Lung (tissue), 12 donors: ENCODE data around the gene DNHD1. TPM values are rescaled to one million over a fixed set of nuclear protein-coding genes. Genes with fewer than 3 reads are reported as not detected.

ENCODE experiments used
- ATAC-seq: fragments of 200-7000 bp; cut with Tn5 transposase; one replicate; pipeline ENCODE4 v1.9.1; 2020; ENCODE audit warnings: moderate number of reproducible peaks; ENCODE audit not compliant: insufficient read depth, low FRiP score
- DNase-seq, 3 donors: peaks; one replicate each; pipeline ENCODE4 v3.0.0-alpha.2; 2013 to 2017
- H3K27ac ChIP-seq, 2 donors: one replicate each; pipeline ENCODE4 v1.5.1; 2013; ENCODE audit warnings: mild to moderate bottlenecking in 2 of 2, moderate library complexity in 2 of 2, control low read depth in 1 of 2, inconsistent platforms in 1 of 2, low read depth in 1 of 2, low read length in 1 of 2
- H3K27me3 ChIP-seq, 3 donors: one replicate each; pipeline ENCODE4 v1.5.1; 2013; ENCODE audit warnings: low read length in 2 of 3; ENCODE audit not compliant: control insufficient read depth in 3 of 3, insufficient read depth in 3 of 3
- H3K36me3 ChIP-seq, 4 donors: one replicate each; pipeline ENCODE4 v1.5.1; 2013; ENCODE audit warnings: low read length in 4 of 4, mild to moderate bottlenecking in 1 of 4, moderate library complexity in 1 of 4; ENCODE audit not compliant: control insufficient read depth in 4 of 4, insufficient read depth in 4 of 4
- H3K4me1 ChIP-seq, 5 donors: one replicate each; pipeline ENCODE4 v1.5.1; 2013; ENCODE audit warnings: low read length in 5 of 5, mild to moderate bottlenecking in 2 of 5, moderate library complexity in 1 of 5; ENCODE audit not compliant: control insufficient read depth in 5 of 5, insufficient read depth in 5 of 5
- H3K4me3 ChIP-seq: one replicate; pipeline ENCODE4 v1.5.1; 2013; ENCODE audit warnings: mild to moderate bottlenecking, control low read depth, moderate library complexity
- H3K9ac ChIP-seq, 2 donors: one replicate each; pipeline ENCODE4 v1.5.1; 2013; ENCODE audit warnings: low read length in 2 of 2, control low read depth in 1 of 2; ENCODE audit not compliant: insufficient read depth in 1 of 2
- H3K9me3 ChIP-seq, 4 donors: one replicate each; pipeline ENCODE4 v1.5.1; 2013; ENCODE audit warnings: low read length in 3 of 4, mild to moderate bottlenecking in 1 of 4, moderate library complexity in 1 of 4; ENCODE audit not compliant: control insufficient read depth in 4 of 4, insufficient read depth in 3 of 4
- CTCF ChIP-seq: IDR thresholded peaks from 2 replicates; pipeline ENCODE4 v1.5.1; 2012; ENCODE audit warnings: mild to moderate bottlenecking; ENCODE audit errors: control extremely low read depth, extremely low read depth
- WGBS, 2 donors: extraction: QIAGEN DNeasy Blood & Tissue Kit; methylation state at CpG; one replicate each; pipeline ENCODE4 v1.1.7; 2013; 5-methylcytosine and 5-hydroxymethylcytosine counted together
- polyA plus RNA-seq, 2 donors: library from polyadenylated mRNA; stranded (reverse); fragments of 200-250 nt; gene quantifications; one replicate each; pipeline ENCODE4 v1.2.1, GENCODE V29; 2013
- total RNA-seq, 2 donors: library from RNA; depleted of rRNA in 1 of 2; stranded (reverse); fragments of >200 nt in 1 of 2; gene quantifications; one replicate each; pipeline ENCODE4 v1.2.1, GENCODE V29; 2014 to 2021
- donor health status: control.
- donor health status: control.
- donor health status: Bipolar disorder and iron deficiency.
- donor health status: healthy.
- donor health status: DM: yes; HTN: yes; CAD: no.

Gene DNHD1
- total and polyA plus RNA-seq, 4 donors: 4.5 to 15.6 (median 12.0) TPM

GRCh38 chr11:6608726-6609501 lies 111.8 kb downstream of the DNHD1 start:
- H3K27ac ChIP-seq: peak overlapping the region in 1 of 2 donors; percentile 52
- ATAC-seq (no peak), DNase-seq (no peak)
- H3K4me3 ChIP-seq: no peak overlapping the region
- no peak for TF ChIP-seq CTCF
- peaks cover 14 to 35% (median 27%) of the 10 kb centered on the region in 4 donors for H3K36me3 ChIP-seq
- H3K27me3 ChIP-seq: no peaks in the 10 kb centered on the region
- peaks cover 5 to 53% (median 32%) of the 10 kb centered on the region in 5 donors for H3K4me1 ChIP-seq
- WGBS, 2 donors: 83 to 92% methylated on average over 14 of the region's 14 CpGs
- no peak overlapping the region for H3K9ac ChIP-seq
- H3K9me3 ChIP-seq: no peaks in the 10 kb centered on the region

- no peak for DNase-seq
- Histone ChIP-seq H3K9ac (no peak overlapping the region), H3K9me3 (no peaks in the 10 kb centered on the region), H3K4me3 (no peak overlapping the region), H3K4me1 (peaks cover 5 to 52% (median 31%) of the 10 kb centered on the region in 5 donors), H3K27ac (peak overlapping the region in 1 of 2 donors; percentile 31), H3K27me3 (no peaks in the 10 kb centered on the region), H3K36me3 (peaks cover 14 to 39% (median 28%) of the 10 kb centered on the region in 4 donors)
- 80 to 88% methylated on average over 8 of the region's 8 CpGs for WGBS, 2 donors
- TF ChIP-seq CTCF: no peak
- ATAC-seq: no peak
Observed at GRCh38 chr11:6609502-6610015, 112.5 kb downstream of the DNHD1 start.

- Histone ChIP-seq H3K36me3 (peaks cover 14 to 45% (median 32%) of the 10 kb centered on the region in 4 donors), H3K27me3 (no peaks in the 10 kb centered on the region), H3K4me3 (no peak overlapping the region), H3K27ac (no peak overlapping the region), H3K9me3 (no peaks in the 10 kb centered on the region), H3K4me1 (peaks cover 5 to 42% (median 26%) of the 10 kb centered on the region in 5 donors), H3K9ac (no peak overlapping the region)
- TF ChIP-seq CTCF: no peak
- no peak for DNase-seq
- no peak for ATAC-seq
- WGBS, 2 donors: 91 to 93% methylated on average over 6 of the region's 6 CpGs
Observed at GRCh38 chr11:6610591-6610990, 113.5 kb downstream of the DNHD1 start.
